Measurements from ENCODE around the gene KIF21A. TPM values are rescaled to one million over a fixed set of nuclear protein-coding genes. Genes with fewer than 3 reads are reported as not detected.

KIF21A gene
- total and polyA plus RNA-seq, 2 of the 13 experiments (the other 11 are each of a cell fraction or from before 2014, with no cell fraction given): 20.6 to 39.7 TPM

- TF ChIP-seq ZNF639 (CRISPR knock-in tag; conservative IDR thresholded peaks at IDR 0.05): peak; percentile 17; the same call in 1 of the 2 replicates
- TF ChIP-seq KDM2A (CRISPR knock-in tag; IDR thresholded peaks at IDR 0.05; ENCODE audit: borderline replicate concordance, low read depth): peak; percentile 75; the same call in 1 of the 2 replicates
- peak; percentile 67 for TF ChIP-seq JUND (CRISPR knock-in tag; IDR thresholded peaks at IDR 0.05)
- 0 out of 2 replicates have a peak, but pooled peaks have one; percentile 39 for TF ChIP-seq ZNF891 (CRISPR knock-in tag; IDR thresholded peaks at IDR 0.05)
- peak; percentile 18; the same call in 1 of the 2 replicates for TF ChIP-seq ZNF160 (CRISPR knock-in tag; IDR thresholded peaks at IDR 0.05)
- peak; percentile 11; the same call in 1 of the 2 replicates for TF ChIP-seq ZNF782 (CRISPR knock-in tag; IDR thresholded peaks at IDR 0.05; ENCODE audit: borderline replicate concordance)
- peak; percentile 51; the same call in 1 of the 2 replicates for TF ChIP-seq HMGXB3 (CRISPR knock-in tag; IDR thresholded peaks at IDR 0.05; ENCODE audit: borderline replicate concordance)
- peak; percentile 24 for TF ChIP-seq BCL6 (CRISPR knock-in tag; IDR thresholded peaks at IDR 0.05)
- 0 out of 2 replicates have a peak, but pooled peaks have one; percentile 23 for TF ChIP-seq ATF2 (CRISPR knock-in tag; IDR thresholded peaks at IDR 0.05)
- TF ChIP-seq ZNF709 (CRISPR knock-in tag; IDR thresholded peaks at IDR 0.05): no peak
- no peak for TF ChIP-seq RCOR2 (CRISPR knock-in tag; IDR thresholded peaks at IDR 0.05)
- TF ChIP-seq ZNF451 (CRISPR knock-in tag; IDR thresholded peaks at IDR 0.05): no peak
- TF ChIP-seq NFAT5 (CRISPR knock-in tag; IDR thresholded peaks at IDR 0.05): peak; percentile 56; the same call in 1 of the 2 replicates
Observed at GRCh38 chr12:39443081-39443928, at the start of gene KIF21A (continued).
